K562 (cell line): ENCODE results near the gene SRP54. TPM values are rescaled to one million over a fixed set of nuclear protein-coding genes. Genes with fewer than 3 reads are reported as not detected.

Experiments
- ATAC-seq: fragments of 200-7000 bp; cut with Tn5 transposase; 3 replicates; pipeline ENCODE4 v1.9.1; 2020; ENCODE audit warnings: moderate library complexity
- BruUV-seq: library from RNA; stranded (reverse); fragments of 400-500 nt; replicated peaks from 2 replicates; lab custom pipeline; 2021; lab: Mats Ljungman, UMichigan
- CTCF ChIA-PET: fragments of 300-600 bp; formaldehyde crosslinking; extraction: SDS; loops from one replicate; lab custom pipeline; 2021; ENCODE audit warnings: low intra/inter-chr PET ratio; lab: Yijun Ruan, JAX
- POLR2A ChIA-PET: fragments of 300-600, 350-650 bp; sonication (Branson Sonifier 250); formaldehyde crosslinking; extraction: SDS; loops from one replicate; lab custom pipeline; 2021; ENCODE audit warnings: antibody characterized with exemption, inconsistent platforms; lab: Yijun Ruan, JAX
- DNase-seq, 4 experiments: peaks; one replicate each; pipeline versions ENCODE4 v3.0.0 to v3.0.0-alpha.2; 2011 to 2018; ENCODE audit warnings: low spot score in 3 of 4, mixed read lengths in 3 of 4; ENCODE audit errors: extremely low read depth in 1 of 4
- FAIRE-seq: peaks from 2 replicates; lab custom pipeline; 2011; peaks lifted over from hg19 to GRCh38; lab: Jason Lieb, UNC
- H2AFZ ChIP-seq: 2 replicates; pipeline ENCODE4 v1.6.0; 2011; ENCODE audit warnings: low read depth, low read length, control low read depth, inconsistent platforms
- H3K27ac ChIP-seq: fragments of 200-600 bp; 3 replicates; pipeline ENCODE4 v1.8.0; 2011; ENCODE audit warnings: low read depth, mild to moderate bottlenecking, control low read depth, inconsistent platforms, low read length, moderate library complexity, mixed read lengths; ENCODE audit errors: extremely low read depth
- H3K27me3 ChIP-seq, 2 experiments: fragments of 300-600 bp in 1 of 2; 2 replicates in 1 of 2; 3 replicates in 1 of 2; pipeline versions ENCODE4 v1.6.0 to v1.8.0; 2011; ENCODE audit warnings: inconsistent platforms in 2 of 2, low read length in 2 of 2, mild to moderate bottlenecking in 1 of 2, mixed read lengths in 1 of 2, moderate library complexity in 1 of 2; ENCODE audit not compliant: control insufficient read depth in 2 of 2, insufficient read depth in 2 of 2
- H3K36me3 ChIP-seq: fragments of 300-600 bp; 3 replicates; pipeline ENCODE4 v1.8.0; 2011; ENCODE audit warnings: mild to moderate bottlenecking, low read length, inconsistent platforms; ENCODE audit not compliant: control insufficient read depth, insufficient read depth
- H3K4me1 ChIP-seq, 2 experiments: fragments of 200-600 bp in 1 of 2; replicated peaks in 1 of 2; 2 replicates in 1 of 2; 3 replicates in 1 of 2; pipeline versions ENCODE4 v1.5.1 to v1.8.0; 2011; ENCODE audit warnings: inconsistent platforms in 2 of 2, low read length in 2 of 2, mild to moderate bottlenecking in 1 of 2, mixed read lengths in 1 of 2, moderate library complexity in 1 of 2; ENCODE audit not compliant: control insufficient read depth in 2 of 2, insufficient read depth in 2 of 2
- H3K4me2 ChIP-seq: 2 replicates; pipeline ENCODE4 v1.6.1; 2011; ENCODE audit warnings: low read length, control low read depth, inconsistent platforms, mixed read lengths; ENCODE audit not compliant: insufficient read depth
- H3K4me3 ChIP-seq: fragments of 200-600 bp; sonication (generic), shearing (Covaris generic); 2 replicates; pipeline ENCODE4 v1.5.1; 2016; ENCODE audit warnings: control low read depth, inconsistent platforms
- H3K79me2 ChIP-seq: fragments of 200-600 bp; 3 replicates; pipeline ENCODE4 v1.8.0; 2011; ENCODE audit warnings: low read length, inconsistent platforms; ENCODE audit not compliant: control insufficient read depth, insufficient read depth
- H3K9ac ChIP-seq, 2 experiments: 2 replicates each; pipeline versions ENCODE4 v1.6.0 to v1.6.1; 2011; ENCODE audit warnings: low read depth in 2 of 2, low read length in 2 of 2, control low read depth in 1 of 2, inconsistent platforms in 1 of 2, mild to moderate bottlenecking in 1 of 2, mixed read lengths in 1 of 2; ENCODE audit not compliant: insufficient read depth in 1 of 2
- H3K9me1 ChIP-seq: one replicate; pipeline ENCODE4 v1.6.0; 2011; ENCODE audit warnings: inconsistent platforms, mild to moderate bottlenecking, low read length, moderate library complexity; ENCODE audit not compliant: control insufficient read depth, insufficient read depth
- H3K9me3 ChIP-seq: replicated peaks from 2 replicates; pipeline ENCODE4 v1.5.1; 2011; ENCODE audit warnings: low read depth, low read length, inconsistent platforms; ENCODE audit not compliant: control insufficient read depth, insufficient read depth
- H4K20me1 ChIP-seq: replicated peaks from 2 replicates; pipeline ENCODE4 v1.6.1; 2011; ENCODE audit warnings: low read length, inconsistent platforms, mixed read lengths; ENCODE audit not compliant: control insufficient read depth, insufficient read depth
- BCLAF1 ChIP-seq, 2 experiments: fragments of 450-650 bp in 1 of 2; IDR thresholded peaks; 2 replicates each; pipeline ENCODE4 v1.6.1; 2011 to 2017; ENCODE audit warnings: low read depth in 2 of 2, antibody characterized with exemption in 1 of 2, borderline replicate concordance in 1 of 2, low read length in 1 of 2, mild to moderate bottlenecking in 1 of 2, mixed read lengths in 1 of 2; ENCODE audit not compliant: control insufficient read depth in 1 of 2
- C11orf30 ChIP-seq: fragments of 450-650 bp; IDR thresholded peaks from 2 replicates; pipeline ENCODE4 v1.6.1; 2016; ENCODE audit warnings: low read depth, mild to moderate bottlenecking
- HDAC6 ChIP-seq: IDR thresholded peaks from 2 replicates; pipeline ENCODE4 v1.6.1; 2012; ENCODE audit warnings: low read depth, mild to moderate bottlenecking, control low read depth, inconsistent platforms, low read length, moderate library complexity
- LARP7 ChIP-seq: fragments of 450-650 bp; IDR thresholded peaks from 2 replicates; pipeline ENCODE4 v1.6.1; 2016
- LCOR ChIP-seq: sonication (generic); formaldehyde crosslinking; IDR thresholded peaks from 2 replicates; pipeline ENCODE4 v1.8.0; 2022; ENCODE audit warnings: mild to moderate bottlenecking, missing genetic modification reagents
- MTF1 ChIP-seq: fragments of 250-450 bp; sonication (Bioruptor Pico); IDR thresholded peaks from 2 replicates; pipeline ENCODE4 v1.9.0; 2021; ENCODE audit warnings: moderate library complexity, mild to moderate bottlenecking, inconsistent platforms, borderline replicate concordance
- NELFE ChIP-seq: IDR thresholded peaks from 2 replicates; pipeline ENCODE4 v1.6.1; 2011; ENCODE audit warnings: mild to moderate bottlenecking; ENCODE audit not compliant: insufficient read depth, insufficient read length
- NR0B1 ChIP-seq: fragments of 450-650 bp; IDR thresholded peaks from one replicate; pipeline ENCODE4 v1.6.1; 2018; ENCODE audit warnings: mild to moderate bottlenecking, moderate library complexity; ENCODE audit not compliant: partially characterized antibody
- PPARD ChIP-seq: fragments of 250-450 bp; sonication (Bioruptor Pico); IDR thresholded peaks from 2 replicates; pipeline ENCODE4 v1.8.0; 2022; ENCODE audit warnings: inconsistent platforms, mild to moderate bottlenecking, moderate library complexity
- PRMT5 ChIP-seq: sonication (generic); formaldehyde crosslinking; IDR thresholded peaks from 2 replicates; pipeline ENCODE4 v1.5.0; 2020; ENCODE audit warnings: missing genetic modification reagents
- RNF2 ChIP-seq: sonication (generic); IDR thresholded peaks from 2 replicates; pipeline ENCODE4 v1.6.1; 2016
- SMARCC2 ChIP-seq: fragments of 450-650 bp; IDR thresholded peaks from 2 replicates; pipeline ENCODE4 v1.6.1; 2017; ENCODE audit warnings: antibody characterized with exemption, moderate library complexity, mild to moderate bottlenecking, low read depth
- SOX6 ChIP-seq: fragments of 450-650 bp; IDR thresholded peaks from 2 replicates; pipeline ENCODE4 v1.6.1; 2014; ENCODE audit warnings: mild to moderate bottlenecking
- ZNF24 ChIP-seq: fragments of 450-650 bp; IDR thresholded peaks from 2 replicates; pipeline ENCODE4 v1.6.1; 2016
- WGBS: fragments of 100-300 bp; shearing (Covaris generic); methylation state at CpG from one replicate; pipeline ENCODE4 v1.1.6; 2016; ENCODE audit warnings: low coverage, mixed read lengths; ENCODE audit not compliant: insufficient coverage; ENCODE audit errors: missing lambda C conversion rate; 5-methylcytosine and 5-hydroxymethylcytosine counted together
- in situ Hi-C: fragments of 300-500 bp; cut with MboI; formaldehyde crosslinking; loops from 4 replicates; pipeline ENCODE4 v1.15.0; 2018; ENCODE audit warnings: inconsistent platforms, mixed read lengths
- intact Hi-C: fragments of 100-400 bp; cut with micrococcal nuclease; formaldehyde crosslinking; loops from 2 replicates; pipeline ENCODE4 v1.14.2; 2022
- polyA plus RNA-seq, 8 experiments: library from polyadenylated mRNA; depleted of rRNA in 4 of 8; stranded (reverse) in 5 of 8; unstranded in 3 of 8; fragments of >200 nt; fragmentation: Nextera tagmentation in 2 of 8; fragmentation: Illumina TruSeq in 1 of 8; extraction: Ambion mirVana in 2 of 8; extraction: Trizol in 1 of 8; gene quantifications; 2 replicates each; pipeline versions ENCODE4 v1.2.1 to v1.2.3, GENCODE V29; 2011 to 2014; ENCODE audit warnings: inconsistent platforms in 1 of 8, missing spikeins in 1 of 8
- total RNA-seq, 7 experiments: library from RNA; depleted of rRNA in 6 of 7; stranded (reverse); fragments of >200 nt in 6 of 7; fragmentation: Illumina TruSeq in 2 of 7; extraction: Trizol in 2 of 7; gene quantifications; 2 replicates each; pipeline versions ENCODE4 v1.2.1 to v1.2.3, GENCODE V29; 2011 to 2021; ENCODE audit warnings: low replicate concordance in 1 of 7
- TF ChIP-seq, protein P1 (sequence below): fragments of 200-800 bp; sonication (Bioruptor generic); IDR thresholded peaks from 2 replicates; pipeline ENCODE4 v1.6.1; 2017; ENCODE audit warnings: missing genetic modification characterization, missing compliant biosample characterization
- TF ChIP-seq, protein P2 (sequence below): IDR thresholded peaks from 2 replicates; pipeline ENCODE4 v1.6.1; 2012; ENCODE audit warnings: low read depth, low read length, improper control_type of control experiment, borderline replicate concordance

The SRP54 gene
- total and polyA plus RNA-seq, 9 of the 15 experiments (the other 6 are each of a cell fraction or from before 2014, with no cell fraction given): 28.6 to 69.8 (median 51.7) TPM

DNA sequence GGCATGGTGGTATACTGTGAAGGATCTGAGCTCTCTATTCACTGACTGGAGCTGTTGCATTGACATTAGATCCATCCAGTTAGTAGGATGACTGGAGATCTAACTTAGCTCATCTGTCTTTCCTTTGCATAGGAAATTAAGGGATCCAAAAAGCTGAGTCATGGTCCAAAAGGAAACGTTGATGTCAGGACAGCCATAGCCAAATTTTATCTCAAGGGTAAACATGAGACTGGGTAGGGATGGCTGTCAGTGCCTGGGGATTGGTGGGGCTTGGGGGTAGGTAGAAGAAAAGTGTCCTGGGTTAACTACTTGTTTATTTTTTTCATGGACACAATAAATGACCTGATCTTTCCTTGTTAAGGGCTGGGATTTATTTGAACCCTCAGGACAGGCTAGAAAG, 67.9 kb downstream of the SRP54 start:
- H3K4me1 ChIP-seq: peaks cover 9 to 16% of the 10 kb centered on the region in 2 experiments; a peak in 4 of 5 replicates
- ChIA-PET POLR2A (interaction anchor here (0.6 to 0.8 kb wide), 5 partner anchors 8 to 178 kb away, joined by 3 to 5 read pairs (median 4); no protein-coding TSS in a partner anchor), CTCF (interaction anchor here (0.6 kb wide), 1 partner anchor 1050 kb away, joined by 3 read pairs; no protein-coding TSS in a partner anchor)
- peak; percentile 89 for FAIRE-seq
- no peaks in the 10 kb centered on the region for H3K27me3 ChIP-seq
- intact Hi-C loops (no loop called here), in situ Hi-C loops (no loop called here)
- ATAC-seq: peak; percentile 20
- WGBS: 0% methylated on average over 1 of the region's 1 CpG
- H3K79me2 ChIP-seq: peaks cover 42% of the 10 kb centered on the region
- H3K4me3 ChIP-seq: no peak overlapping the region
- H3K9me3 ChIP-seq: no peaks in the 10 kb centered on the region
- H4K20me1 ChIP-seq: no peaks in the 10 kb centered on the region
- H3K27ac ChIP-seq: peak overlapping the region; percentile 73
- DNase-seq: peak; percentile 44 to 75 (median 58)
- H3K36me3 ChIP-seq: peaks cover 5% of the 10 kb centered on the region; the same call in 1 of the 3 replicates
- peak overlapping the region; percentile 7; the same call in 1 of the 2 replicates for H3K4me2 ChIP-seq
- H3K9ac ChIP-seq: no peak overlapping the region; a peak in 1 of 4 replicates
- no TSS peak for BruUV-seq
- H3K9me1 ChIP-seq: no peaks in the 10 kb centered on the region
- no peak overlapping the region for H2AFZ ChIP-seq
- TF ChIP-seq MTF1 (no peak), LARP7 (no peak), HDAC6 (no peak), RNF2 (no peak), C11orf30 (peak; percentile 94), NELFE (no peak), SOX6 (0 out of 2 replicates have a peak, but pooled peaks have one; percentile 39), PRMT5 (CRISPR knock-in tag) (no peak), SMARCC2 (peak; percentile 45; the same call in 1 of the 2 replicates), ZNF24 (no peak), PPARD (CRISPR knock-in tag) (no peak), LCOR (CRISPR knock-in tag) (no peak), BCLAF1 (IDR thresholded peaks at IDR 0.05; ENCODE audit: borderline replicate concordance in 1 of 2, control insufficient read depth in 1 of 2, low read depth in 2 of 2, low read length in 1 of 2) (no peak), NR0B1 (no peak)
- TF ChIP-seq, protein P1, sequence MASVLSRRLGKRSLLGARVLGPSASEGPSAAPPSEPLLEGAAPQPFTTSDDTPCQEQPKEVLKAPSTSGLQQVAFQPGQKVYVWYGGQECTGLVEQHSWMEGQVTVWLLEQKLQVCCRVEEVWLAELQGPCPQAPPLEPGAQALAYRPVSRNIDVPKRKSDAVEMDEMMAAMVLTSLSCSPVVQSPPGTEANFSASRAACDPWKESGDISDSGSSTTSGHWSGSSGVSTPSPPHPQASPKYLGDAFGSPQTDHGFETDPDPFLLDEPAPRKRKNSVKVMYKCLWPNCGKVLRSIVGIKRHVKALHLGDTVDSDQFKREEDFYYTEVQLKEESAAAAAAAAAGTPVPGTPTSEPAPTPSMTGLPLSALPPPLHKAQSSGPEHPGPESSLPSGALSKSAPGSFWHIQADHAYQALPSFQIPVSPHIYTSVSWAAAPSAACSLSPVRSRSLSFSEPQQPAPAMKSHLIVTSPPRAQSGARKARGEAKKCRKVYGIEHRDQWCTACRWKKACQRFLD (CRISPR knock-in tag): peak; percentile 54; the same call in 1 of the 2 replicates
- TF ChIP-seq, protein P2, sequence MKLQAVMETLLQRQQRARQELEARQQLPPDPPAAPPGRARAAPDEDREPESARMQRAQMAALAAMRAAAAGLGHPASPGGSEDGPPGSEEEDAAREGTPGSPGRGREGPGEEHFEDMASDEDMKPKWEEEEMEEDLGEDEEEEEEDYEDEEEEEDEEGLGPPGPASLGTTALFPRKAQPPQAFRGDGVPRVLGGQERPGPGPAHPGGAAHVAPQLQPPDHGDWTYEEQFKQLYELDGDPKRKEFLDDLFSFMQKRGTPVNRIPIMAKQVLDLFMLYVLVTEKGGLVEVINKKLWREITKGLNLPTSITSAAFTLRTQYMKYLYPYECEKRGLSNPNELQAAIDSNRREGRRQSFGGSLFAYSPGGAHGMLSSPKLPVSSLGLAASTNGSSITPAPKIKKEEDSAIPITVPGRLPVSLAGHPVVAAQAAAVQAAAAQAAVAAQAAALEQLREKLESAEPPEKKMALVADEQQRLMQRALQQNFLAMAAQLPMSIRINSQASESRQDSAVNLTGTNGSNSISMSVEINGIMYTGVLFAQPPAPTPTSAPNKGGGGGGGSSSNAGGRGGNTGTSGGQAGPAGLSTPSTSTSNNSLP: no peak
